Stimulated activated CD8-positive, alpha-beta memory T cell treated with anti-CD3 and anti-CD28 coated beads, Interleukin-15, amount 100 ng/mL, for 1 hour (primary cell): Measurements from ENCODE around the gene ADAM30.
"Not testable (repeated sequence)": the region's sequence is repeated elsewhere in the genome, so short reads cannot be mapped to it uniquely, and the experiment has no call there.

Source experiments
- DNase-seq: peaks from one replicate; pipeline ENCODE4 v3.0.0-alpha.2; 2020; ENCODE audit warnings: low read depth

The ADAM30 gene

GRCh38 chr1:119874186-119874585 lies 22.1 kb downstream of the ADAM30 start:
- no peak for DNase-seq

DNA sequence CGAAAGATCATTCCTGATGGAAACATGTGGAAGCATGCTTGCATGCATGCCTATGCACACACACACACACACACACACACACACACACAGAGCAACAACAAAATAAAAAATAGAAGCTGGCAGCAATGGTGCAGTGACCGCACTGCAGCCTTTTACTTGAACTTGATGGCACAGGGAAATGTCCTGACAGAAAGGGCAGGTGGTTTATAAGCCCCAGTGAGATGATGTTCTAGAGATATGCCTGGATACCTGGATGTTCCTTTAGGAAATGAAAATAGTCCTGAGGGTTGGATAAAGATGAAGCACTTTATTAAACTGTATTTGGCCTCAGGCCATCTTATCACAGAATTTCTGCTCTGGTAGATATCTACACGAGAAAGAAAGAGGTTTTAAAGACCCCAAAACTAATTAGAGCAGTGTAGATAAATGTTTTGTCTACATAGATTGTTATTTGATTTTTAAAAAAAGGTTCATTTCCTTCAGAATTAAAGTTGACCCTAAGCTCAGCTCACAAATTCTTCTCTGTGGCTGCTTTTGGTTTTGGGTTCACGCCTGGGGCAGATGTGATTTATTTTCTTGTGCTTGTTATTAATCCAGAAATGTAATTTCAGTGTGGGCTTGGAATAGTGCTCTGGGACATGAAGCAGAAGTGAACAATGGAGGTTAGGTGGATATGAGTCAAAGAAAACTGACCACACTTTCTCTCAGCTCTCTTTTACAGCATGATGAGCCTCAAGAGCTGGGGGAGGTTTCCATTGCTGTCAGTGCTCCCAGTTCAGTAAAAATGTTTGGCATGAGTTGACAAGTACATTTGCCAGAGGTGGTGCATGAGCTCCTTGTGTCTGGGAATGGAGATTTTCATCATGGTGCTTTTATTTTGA lies 22.9 kb downstream of the ADAM30 start:
- DNase-seq: no peak

GRCh38 chr1:119871881-119872280 lies 24.4 kb downstream of the ADAM30 start:
- DNase-seq: no peak

DNA sequence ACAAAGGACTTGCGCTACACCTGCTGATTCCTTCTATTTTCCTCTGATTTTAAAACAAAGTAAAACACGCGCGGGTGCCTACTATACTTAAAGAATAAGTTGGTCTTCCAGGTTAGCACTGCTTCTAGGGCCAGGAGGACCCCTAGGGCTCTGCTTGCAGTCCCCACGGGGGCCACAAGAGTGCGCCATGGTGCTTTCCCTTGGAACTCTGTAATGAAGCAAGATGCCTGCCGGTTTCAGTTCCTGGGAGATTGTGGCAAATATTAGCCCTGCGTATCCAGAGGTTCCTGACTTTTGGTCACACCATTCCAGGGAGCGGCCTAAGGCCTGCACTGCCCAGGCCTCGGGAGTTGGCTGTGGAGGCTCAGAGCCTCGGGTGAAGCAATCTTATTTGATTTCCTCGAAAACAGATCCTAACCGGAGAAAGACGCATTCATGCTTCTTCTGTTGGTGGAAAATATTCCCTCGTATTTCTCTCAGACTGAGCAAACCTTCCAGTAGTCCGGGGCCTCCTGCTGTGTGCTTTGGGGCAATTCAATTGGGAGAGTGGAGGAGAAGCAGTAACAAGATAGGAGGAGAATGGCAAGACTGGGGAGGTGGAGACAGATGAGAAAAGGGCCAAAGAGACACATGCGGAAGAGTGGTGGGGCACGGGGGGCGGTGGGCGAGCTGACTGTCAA lies 25.3 kb downstream of the ADAM30 start:
- DNase-seq: peak; percentile 56

GRCh38 chr1:119869995-119870394 lies 26.3 kb downstream of the ADAM30 start:
- no peak for DNase-seq

DNA sequence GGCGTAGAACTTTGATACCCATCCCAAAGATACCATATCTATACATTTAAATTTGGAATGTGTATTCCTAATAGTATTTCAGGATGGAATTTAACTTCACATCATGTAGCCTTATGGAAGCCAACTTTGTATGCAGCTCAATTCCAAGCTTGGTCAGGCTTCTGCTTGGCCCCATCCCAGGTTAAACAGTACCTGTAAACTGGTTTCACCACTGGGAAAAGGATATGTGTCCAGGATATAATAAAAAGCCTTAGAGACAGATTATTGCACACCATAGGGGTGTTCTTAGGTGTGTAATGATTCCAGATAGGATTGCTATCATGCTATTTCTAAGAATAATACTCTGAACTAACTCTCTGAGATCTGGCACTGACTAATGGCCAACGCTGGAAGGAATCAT lies 28.1 kb downstream of the ADAM30 start:
- no peak for DNase-seq

GRCh38 chr1:119866451-119866850 lies 29.9 kb downstream of the ADAM30 start:
- no peak for DNase-seq

DNA sequence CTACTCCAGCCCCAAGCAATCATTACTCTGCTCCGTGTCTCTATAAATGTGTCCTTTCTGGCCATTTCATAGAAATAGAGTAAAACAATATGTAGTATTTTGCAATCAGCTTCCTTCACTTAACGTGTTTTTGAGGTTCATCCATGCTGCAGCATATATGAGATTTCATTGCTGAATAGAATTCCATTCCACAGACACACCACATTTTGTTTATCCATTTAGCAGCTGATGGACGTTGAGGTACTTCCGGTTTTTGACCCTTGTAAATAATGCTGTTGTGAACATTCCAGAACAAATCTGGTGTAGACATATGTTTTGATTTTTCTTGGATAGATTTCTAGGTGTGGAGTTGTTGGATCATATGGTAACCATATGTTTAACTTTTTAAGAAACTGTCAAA lies 30.7 kb downstream of the ADAM30 start:
- no peak for DNase-seq

- no peak for DNase-seq
These were observed 34.0 kb downstream of the ADAM30 start for GRCh38 chr1:119862276-119862675.

DNA sequence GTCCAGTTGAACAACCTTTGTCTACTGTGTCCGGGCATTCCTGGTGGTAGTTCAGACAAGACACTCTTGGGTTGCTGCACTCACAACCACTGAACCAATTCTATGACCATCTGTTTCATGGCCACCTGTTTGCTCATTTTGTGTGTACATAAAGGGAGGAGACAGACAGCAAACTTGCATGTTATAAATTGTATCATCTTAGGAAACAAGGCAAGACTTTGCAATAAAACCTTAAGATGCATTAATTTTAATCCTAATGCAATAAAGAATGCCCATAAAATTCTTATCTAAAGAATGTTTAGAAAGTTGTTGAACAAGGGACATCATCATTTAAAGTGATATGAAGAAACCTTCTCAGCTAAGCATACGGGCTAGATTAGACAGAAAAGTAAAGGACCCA lies 34.8 kb downstream of the ADAM30 start:
- DNase-seq: no peak

DNA sequence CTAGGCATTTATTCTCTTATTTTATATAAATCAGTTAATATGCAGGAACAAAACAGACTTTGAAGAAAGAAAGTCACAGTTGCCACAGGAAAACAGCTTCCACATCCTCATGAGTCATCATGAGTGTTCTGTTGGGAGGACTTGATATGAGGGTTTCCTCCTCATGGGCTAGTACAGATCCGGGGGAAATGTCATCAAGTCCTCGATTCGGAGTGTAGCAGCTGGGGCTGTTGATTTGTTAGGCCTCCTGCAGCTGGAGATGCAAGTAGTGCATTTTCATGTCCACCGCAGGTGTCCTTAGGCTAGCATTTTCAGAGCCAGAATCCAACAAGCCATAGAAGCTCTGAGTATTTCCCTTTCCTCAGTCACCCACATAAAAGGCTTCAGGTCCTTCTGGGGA lies 36.7 kb downstream of the ADAM30 start:
- no peak for DNase-seq

DNA sequence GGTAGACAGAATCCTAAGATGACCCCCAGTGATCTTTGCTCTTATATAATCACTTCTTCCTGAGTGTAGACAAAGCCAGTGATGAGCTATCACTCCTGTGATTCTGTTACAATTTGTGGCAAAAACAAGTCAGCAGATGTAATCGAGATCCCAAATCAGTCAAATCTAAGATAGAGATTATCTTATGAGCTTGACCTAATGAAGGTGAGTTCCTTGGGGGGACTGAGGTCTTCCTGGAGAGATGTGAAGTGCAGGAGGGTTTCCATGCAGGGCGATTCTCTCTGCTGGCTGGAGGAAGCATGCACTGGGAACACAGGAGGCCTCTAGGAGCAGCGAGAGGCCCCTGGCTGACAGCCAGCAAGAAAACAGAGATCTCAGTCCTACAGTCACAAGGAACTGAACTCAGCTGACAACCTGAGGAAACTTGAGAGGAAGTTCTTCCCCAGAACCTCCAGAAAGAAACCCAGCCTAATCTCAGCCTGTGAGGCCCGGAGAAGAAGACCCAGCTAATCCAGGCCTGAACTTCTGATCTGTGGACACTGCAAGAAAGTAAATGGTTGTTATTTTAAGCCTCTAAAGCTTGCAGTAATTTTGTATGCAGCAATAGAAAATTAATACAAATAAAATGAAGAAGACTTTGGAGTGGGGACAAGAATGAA lies 37.6 kb downstream of the ADAM30 start:
- not testable (repeated sequence) for DNase-seq

- DNase-seq: no peak
These were observed 38.2 kb downstream of the ADAM30 start for GRCh38 chr1:119858126-119858525.

- no peak for DNase-seq
These were observed 43.2 kb downstream of the ADAM30 start for GRCh38 chr1:119853155-119853554.

DNA sequence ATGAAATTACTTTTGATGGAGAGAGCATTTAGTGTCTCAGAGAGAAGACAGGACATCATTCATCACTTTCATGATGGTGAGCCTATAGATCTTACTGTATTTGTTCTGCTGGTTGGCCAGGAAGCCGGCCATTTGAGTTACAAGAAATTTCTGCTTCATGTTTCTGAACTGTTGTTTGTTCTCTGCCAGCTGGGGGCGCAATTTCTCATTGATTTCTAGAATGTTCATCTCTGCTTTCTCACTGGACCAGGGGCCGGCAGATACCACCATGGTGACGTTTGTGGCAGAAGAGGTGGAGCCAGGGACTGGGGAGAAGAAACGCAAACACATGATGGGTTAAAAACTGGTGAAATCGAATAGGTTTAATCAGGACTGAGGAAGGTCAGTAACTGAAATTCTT lies 52.1 kb downstream of the ADAM30 start:
- DNase-seq: not testable (repeated sequence)
